Mesothelial cell of epicardium (in vitro differentiated cells): ENCODE measurements around the gene CAPN11. TPM values are rescaled to one million over a fixed set of nuclear protein-coding genes. Genes with fewer than 3 reads are reported as not detected.
A peak's percentile ranks its signal among the peaks of the same experiment; 100 is the strongest.

Experiments used
- DNase-seq, 2 experiments: peaks; one replicate each; pipeline ENCODE4 v3.0.0; 2021; ENCODE audit warnings: low spot score in 2 of 2; ENCODE audit not compliant: unreplicated experiment in 2 of 2
- H3K27ac Mint-ChIP-seq: 2 replicates; pipeline ENCODE4 v1.8.0; 2021; ENCODE audit warnings: mixed read lengths
- H3K27me3 Mint-ChIP-seq: 2 replicates; pipeline ENCODE4 v1.8.0; 2021; ENCODE audit warnings: low read depth, mixed read lengths
- H3K36me3 Mint-ChIP-seq: 2 replicates; pipeline ENCODE4 v1.8.0; 2021; ENCODE audit warnings: mixed read lengths
- H3K4me1 Mint-ChIP-seq: 2 replicates; pipeline ENCODE4 v1.8.0; 2021; ENCODE audit warnings: mixed read lengths
- H3K4me3 Mint-ChIP-seq: 2 replicates; pipeline ENCODE4 v1.8.0; 2021; ENCODE audit warnings: mild to moderate bottlenecking, moderate library complexity, mixed read lengths
- H3K9me3 Mint-ChIP-seq: 2 replicates; pipeline ENCODE4 v1.8.0; 2021; ENCODE audit warnings: mixed read lengths
- CTCF ChIP-seq: fragments of 200-600 bp; sonication (generic); IDR thresholded peaks from one replicate; pipeline ENCODE4 v1.5.0; 2021; ENCODE audit warnings: antibody characterized with exemption; ENCODE audit not compliant: unreplicated experiment
- total RNA-seq: library from RNA; stranded (reverse); gene quantifications from 3 replicates; pipeline ENCODE4 v1.2.1, GENCODE V29; 2021

The CAPN11 gene
- total RNA-seq, 1 donor from 2014 or later = not detected

- Mint-ChIP-seq H3K36me3 (peaks cover 25% of the 10 kb centered on the region), H3K27ac (no peak overlapping the region), H3K9me3 (no peaks in the 10 kb centered on the region), H3K27me3 (no peaks in the 10 kb centered on the region), H3K4me3 (no peak overlapping the region), H3K4me1 (no peaks in the 10 kb centered on the region)
- no peak for DNase-seq
- TF ChIP-seq CTCF = no peak
These were observed 10.3 kb upstream of the CAPN11 start for GRCh38 chr6:44148306-44148705.

GRCh38 chr6:44149369-44150012, 9.1 kb upstream of the CAPN11 start:
- Mint-ChIP-seq H3K4me1 (no peaks in the 10 kb centered on the region), H3K27me3 (no peaks in the 10 kb centered on the region), H3K4me3 (no peak overlapping the region), H3K36me3 (peaks cover 23% of the 10 kb centered on the region), H3K27ac (no peak overlapping the region), H3K9me3 (no peaks in the 10 kb centered on the region)
- DNase-seq = no peak
- no peak for TF ChIP-seq CTCF

GRCh38 chr6:44150317-44150917, 8.2 kb upstream of the CAPN11 start:
- Mint-ChIP-seq H3K4me3 (no peak overlapping the region), H3K9me3 (no peaks in the 10 kb centered on the region), H3K27ac (no peak overlapping the region), H3K4me1 (no peaks in the 10 kb centered on the region), H3K36me3 (peaks cover 23% of the 10 kb centered on the region), H3K27me3 (no peaks in the 10 kb centered on the region)
- no peak for DNase-seq
- no peak for TF ChIP-seq CTCF

GRCh38 chr6:44151348-44152108, 7.1 kb upstream of the CAPN11 start:
- no peaks in the 10 kb centered on the region for H3K9me3 Mint-ChIP-seq
- peak; percentile 71 to 91 for DNase-seq
- peak; percentile 100 for TF ChIP-seq CTCF
- no peaks in the 10 kb centered on the region for H3K27me3 Mint-ChIP-seq
- no peak overlapping the region for H3K4me3 Mint-ChIP-seq
- no peaks in the 10 kb centered on the region for H3K4me1 Mint-ChIP-seq
- H3K36me3 Mint-ChIP-seq = peaks cover 16% of the 10 kb centered on the region
- H3K27ac Mint-ChIP-seq = no peak overlapping the region

- Mint-ChIP-seq H3K9me3 (no peaks in the 10 kb centered on the region), H3K27me3 (no peaks in the 10 kb centered on the region), H3K4me3 (no peak overlapping the region), H3K27ac (no peak overlapping the region), H3K36me3 (peaks cover 12% of the 10 kb centered on the region), H3K4me1 (no peaks in the 10 kb centered on the region)
- TF ChIP-seq CTCF = peak; percentile 15
- no peak for DNase-seq
These were observed 6.5 kb upstream of the CAPN11 start for GRCh38 chr6:44152109-44152461.
